Activated CD4-positive, alpha-beta T cell treated with anti-CD3 and anti-CD28 coated beads, Interleukin-2, amount 50 U/mL, for 48 hours (primary cell): Measurements from ENCODE around the gene MEP1A.
"Not testable (repeated sequence)": the region's sequence is repeated elsewhere in the genome, so short reads cannot be mapped to it uniquely, and the experiment has no call there.

Source experiments
- DNase-seq, 2 experiments: peaks; one replicate each; pipeline ENCODE4 v3.0.0-alpha.2; 2020

Gene MEP1A

DNA sequence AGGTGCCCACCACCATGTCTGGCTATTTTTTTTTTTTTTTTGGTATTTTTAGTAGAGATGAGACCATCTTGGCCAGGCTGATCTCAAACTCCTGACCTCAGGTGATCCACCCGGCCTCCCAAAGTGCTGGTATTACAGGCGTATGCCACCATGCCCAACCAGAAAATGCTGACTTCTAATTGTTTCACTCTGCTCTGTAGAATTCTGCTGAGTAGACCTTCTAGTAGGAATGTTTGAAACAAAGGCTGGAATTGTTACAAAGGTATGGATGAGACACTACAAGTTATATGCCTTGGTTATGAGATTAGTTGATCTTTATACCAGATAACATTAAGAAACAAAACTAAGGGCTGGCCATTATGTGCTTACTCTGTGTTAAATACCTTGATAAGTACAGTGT lies 44.8 kb downstream of the MEP1A start:
- no peak for DNase-seq

DNA sequence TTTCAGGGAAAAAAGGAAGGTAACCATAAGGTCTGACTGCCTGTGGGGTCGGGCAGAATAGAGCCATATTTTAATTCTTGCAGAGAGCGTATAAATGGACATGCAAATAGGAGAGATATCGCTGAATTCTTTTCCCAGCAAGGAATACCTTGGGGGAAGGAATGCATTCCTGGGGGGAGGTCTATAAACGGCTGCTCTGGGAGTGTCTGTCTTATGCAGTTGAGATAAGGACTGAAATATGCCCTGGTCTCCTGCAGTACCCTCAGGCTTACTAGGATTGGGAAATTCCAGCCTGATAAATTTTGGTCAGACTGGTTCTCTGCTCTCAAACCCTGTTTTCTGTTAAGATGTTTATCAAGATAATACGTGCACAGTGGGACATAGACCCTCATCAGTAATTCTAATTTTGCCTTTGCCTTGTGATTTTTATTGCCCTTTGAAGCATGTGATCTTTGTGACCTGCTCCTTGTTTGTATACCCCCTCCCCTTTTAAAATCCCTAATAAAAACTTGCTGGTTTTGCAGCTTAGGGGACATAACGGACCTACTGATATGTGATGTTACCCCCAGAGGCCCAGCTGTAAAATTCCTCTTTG lies 49.2 kb downstream of the MEP1A start:
- not testable (repeated sequence) for DNase-seq

DNA sequence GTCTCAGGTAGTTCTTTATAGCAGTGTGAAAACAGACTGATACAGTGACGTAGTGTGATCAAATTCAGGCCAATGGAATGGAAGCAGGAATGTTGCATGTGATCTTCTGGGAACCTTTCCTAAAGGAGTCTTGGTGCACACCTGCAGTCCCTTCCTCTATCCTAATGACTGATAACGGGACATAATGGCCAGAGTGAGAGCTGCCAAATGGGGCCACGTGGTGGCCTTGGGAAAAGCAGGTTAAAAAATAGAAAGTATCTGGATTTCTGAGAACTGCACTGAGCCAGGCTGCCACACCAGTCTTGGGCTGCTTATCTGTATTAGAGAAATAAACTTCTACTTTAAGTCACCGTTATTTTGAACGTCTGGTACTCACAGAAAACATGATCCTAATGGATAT lies 51.9 kb downstream of the MEP1A start:
- no peak for DNase-seq

DNA sequence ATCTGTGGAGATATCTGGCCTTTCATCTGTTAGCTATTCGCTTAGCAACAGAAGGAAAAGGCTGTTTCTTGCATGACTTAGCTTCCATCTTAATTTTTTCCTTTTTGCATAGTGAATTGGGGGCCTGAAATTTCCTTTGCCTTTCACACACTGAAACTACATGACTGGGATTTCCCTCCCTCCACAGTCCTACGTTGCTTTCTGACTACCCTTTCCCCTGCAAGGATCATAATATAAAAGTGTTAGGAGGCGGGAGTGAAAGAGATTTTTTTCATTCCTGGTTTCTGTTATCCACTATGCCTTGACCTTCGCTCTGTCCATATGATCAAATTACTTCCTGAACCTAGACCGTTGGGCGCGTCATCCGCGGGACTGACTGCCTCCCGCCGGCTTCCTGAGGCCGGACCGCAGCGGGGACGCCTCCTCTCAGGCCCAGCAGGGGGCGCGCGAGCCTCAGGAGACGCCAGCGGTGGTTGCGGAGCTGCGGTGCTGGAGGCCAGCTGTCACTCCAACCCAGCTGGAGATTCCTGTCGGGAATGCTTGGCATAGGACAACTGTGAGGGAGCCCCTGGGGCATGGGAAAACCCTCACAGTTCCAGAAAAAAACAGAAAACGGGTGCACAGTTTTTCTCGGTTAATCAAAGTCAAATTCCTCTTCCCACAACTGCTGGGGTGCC lies 55.6 kb downstream of the MEP1A start:
- peak; percentile 68 to 74 for DNase-seq

DNA sequence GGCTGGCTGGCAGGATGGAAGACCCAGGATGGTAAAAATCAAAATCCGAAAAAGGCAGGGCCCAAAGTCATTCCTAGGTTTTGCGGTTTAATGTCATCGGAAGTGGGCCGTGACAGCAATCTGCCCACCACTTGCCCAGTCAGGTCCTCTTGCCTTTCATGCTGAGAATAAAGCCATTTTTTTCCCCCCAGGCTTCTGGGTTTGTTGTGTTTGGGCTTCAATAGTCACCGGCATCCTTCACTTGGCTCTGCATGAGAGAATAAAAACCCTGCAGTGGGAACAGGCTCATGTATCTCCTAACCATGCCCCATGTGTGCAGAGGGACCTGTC lies 56.1 kb downstream of the MEP1A start:
- DNase-seq, result no peak

DNA sequence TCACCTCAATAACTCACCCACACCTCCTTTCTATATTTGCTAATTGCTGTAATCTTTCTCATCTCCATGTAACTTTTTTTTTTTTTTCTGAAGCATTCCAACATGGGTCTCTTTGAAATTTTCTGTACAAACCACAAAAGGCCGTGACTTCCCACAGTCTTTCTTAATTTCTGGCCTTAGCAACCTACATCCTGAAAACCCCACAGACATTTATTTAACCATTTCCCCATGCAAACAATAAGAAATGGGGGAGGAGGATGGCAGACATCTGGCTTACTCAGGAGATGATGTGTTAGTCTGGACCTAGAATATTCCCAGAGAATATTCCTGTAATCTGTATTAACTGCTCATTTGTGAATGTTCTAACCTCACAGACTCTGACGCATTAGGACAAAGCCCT lies 57.6 kb downstream of the MEP1A start:
- DNase-seq, result no peak

DNA sequence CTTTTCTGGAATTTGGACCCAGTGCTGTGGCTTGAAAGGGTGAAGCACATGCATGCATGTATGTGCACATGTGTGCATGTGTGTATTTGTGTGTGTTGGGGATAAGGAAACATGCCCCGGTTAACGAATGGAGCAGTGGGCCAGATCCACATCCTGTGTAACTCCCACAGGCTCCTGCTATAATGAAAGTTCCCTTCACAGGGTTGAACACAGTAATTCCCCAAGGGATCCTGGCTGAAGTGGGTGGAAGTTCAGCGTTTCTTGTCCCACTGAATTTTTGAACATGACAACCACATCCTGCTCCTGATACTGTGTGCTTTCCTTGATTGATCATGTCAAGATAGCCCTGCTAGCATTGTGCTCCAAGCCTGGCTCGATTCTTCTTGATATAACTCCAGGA lies 58.4 kb downstream of the MEP1A start:
- not testable (repeated sequence) for DNase-seq

DNA sequence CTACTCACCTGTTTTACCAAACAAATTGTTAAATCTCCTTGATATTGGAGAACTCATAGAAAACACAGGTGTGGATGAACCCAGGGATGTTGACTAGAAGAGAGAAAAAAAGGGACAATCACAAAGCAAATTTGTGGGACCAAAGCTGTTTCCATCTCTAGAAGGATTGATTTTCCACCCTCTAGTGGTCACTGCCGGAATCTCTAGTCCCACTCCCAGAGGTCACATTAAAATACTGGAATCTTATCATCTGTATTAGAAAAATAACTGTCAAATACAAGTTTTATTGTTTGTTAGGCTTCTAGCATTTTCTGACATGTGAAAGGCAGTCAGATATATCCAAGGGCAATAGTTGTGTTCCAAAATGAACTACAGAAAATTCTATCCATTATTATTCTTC lies 62.8 kb downstream of the MEP1A start:
- DNase-seq, result peak; percentile 27 to 38

DNA sequence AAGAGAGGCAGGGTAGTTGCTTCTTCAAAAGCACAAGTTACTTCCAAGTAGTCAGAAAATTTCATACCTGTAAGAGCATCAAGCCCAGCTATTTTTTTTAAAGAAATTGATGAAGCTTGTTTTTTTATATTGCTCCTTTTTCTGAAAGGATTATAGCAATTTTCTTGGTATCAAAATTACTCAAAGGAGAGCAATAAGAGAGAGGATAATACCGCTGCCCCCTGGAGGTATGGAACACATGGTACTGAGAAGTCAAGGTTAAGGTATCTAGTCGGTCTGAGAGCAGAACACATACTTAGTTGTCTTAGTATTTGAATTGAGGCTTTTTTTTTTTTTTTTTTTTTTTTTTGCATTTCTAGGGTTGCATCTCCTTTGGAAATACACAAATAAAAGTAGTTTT lies 69.2 kb downstream of the MEP1A start:
- no peak for DNase-seq

DNA sequence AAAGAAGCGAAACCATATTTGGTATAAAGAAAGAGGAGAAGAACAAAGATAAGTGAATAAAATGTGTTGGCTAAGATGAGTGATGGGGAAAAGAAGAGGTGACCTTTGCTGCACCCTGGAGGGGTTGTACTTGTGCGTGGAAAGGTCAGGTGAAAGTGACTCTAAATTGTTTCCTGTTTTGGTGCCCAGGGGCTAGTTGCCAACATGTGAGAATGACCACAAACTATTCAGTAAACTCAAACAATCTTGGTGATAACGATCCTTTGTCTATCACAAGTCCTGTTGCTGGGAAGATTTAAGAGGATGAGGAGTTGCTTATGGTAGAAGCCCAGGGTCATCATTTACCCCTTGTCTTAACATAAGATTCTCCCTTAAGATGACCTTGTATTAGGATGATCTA lies 70.6 kb downstream of the MEP1A start:
- no peak for DNase-seq

DNA sequence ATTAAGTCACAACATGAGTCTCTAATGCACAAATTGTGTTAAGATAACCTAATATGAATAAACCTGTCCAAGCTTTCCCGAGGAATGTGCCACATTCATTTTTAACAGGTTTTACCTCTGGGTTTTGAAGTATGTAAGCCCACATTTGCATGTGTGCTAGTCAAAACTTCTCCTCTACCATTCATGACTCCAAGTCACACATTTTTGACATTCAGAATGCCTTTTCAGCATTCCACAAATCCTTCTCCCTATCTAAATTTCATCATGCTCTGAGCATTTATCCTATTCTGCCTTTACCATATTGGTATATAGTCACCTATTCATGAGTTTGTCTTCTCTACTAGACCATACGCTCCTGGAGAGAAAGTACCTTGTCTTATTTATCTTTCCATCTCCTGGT lies 72.0 kb downstream of the MEP1A start:
- no peak for DNase-seq

DNA sequence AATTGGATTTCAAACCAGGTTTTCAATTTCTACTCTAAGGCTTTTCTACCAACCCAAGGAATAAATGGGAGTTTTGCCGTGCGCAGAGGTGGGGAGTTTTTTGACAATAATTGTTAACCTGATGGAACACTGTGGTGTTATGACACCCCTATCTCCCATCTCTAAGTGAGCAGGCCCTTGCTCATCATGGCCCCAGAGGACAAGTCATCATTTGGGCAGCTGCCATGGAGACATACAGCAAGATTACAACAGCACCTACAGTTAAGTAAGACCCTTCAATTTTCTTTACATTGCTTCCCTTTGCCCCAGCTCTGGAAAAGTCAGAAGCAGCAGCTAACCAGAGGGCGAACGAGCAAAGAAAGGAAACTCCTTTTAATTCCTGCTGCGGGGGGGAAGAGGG lies 74.2 kb downstream of the MEP1A start:
- DNase-seq, result no peak

DNA sequence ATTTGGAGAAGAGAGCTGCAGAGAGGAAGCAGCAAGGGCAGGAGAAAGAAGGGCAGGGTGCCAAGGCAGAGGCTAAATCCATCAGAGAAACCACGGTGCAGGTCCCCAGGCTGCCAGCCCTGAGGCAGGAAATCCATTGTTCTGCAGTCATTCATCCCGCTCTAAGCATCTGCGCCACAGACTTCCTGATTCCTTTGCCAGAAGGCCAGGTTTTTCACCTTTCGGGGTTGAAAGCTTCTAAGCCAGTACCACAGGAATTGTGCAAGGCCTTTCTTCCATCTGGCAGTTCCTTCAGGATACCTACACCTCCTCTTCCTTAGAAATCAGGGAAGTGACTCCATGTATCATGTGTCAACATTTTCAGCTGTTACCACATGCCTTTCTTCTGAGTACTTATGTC lies 82.9 kb downstream of the MEP1A start:
- no peak for DNase-seq

DNA sequence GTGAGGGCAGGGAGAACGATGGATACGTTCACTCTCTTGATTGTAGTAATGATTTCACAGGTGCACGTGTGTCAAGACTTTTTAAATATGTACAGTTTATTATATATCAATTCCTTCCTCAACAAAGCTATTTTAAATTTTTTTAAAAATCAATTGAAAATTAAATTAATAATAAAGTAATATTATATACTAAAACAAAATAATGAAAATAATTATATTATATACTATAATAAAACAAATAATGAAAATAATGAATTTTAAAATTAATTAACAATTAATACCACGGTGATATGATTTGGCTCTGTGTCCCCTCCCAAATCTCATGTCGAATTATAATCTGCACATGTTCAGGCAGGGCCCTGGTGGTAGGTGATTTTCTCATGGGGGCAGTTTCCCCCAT lies 85.8 kb downstream of the MEP1A start:
- no peak for DNase-seq

DNA sequence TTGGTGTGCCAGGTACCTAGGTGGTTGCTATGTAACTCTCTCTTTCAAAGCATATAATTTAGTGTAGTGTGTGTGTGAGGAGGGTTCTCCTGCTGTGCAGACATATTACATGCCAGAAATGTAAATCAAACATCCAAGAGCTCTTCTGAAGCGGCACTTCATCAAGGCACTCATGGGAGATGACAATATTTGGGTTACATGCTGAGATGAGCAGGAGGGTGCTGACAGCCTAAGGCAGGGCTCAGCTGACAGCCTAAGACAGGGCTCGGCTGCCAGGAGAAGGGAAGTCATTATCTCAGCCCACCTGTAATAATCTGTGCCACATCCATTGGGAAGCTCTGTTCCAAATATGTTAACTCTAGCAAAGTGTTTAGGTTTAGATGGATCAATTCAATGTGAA lies 89.5 kb downstream of the MEP1A start:
- no peak for DNase-seq

DNA sequence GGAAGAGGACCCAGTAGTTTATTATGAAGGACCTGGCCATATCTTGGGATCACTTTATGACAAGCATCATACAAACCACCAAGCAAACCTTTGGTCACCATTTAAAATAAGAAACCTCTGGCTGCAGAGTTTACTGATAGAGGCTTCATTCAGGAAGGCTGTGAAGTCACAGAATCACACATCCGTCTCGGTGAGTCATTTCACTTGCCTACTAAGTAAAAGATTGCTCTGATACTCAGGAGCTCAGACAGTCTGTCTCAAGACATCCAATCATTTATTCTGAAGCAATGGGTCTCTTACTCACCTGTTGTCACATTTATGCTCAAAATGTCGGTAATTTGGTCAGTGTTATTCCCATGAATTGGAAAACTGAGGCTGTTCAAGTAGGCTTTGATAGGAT lies 94.8 kb downstream of the MEP1A start:
- no peak for DNase-seq

DNA sequence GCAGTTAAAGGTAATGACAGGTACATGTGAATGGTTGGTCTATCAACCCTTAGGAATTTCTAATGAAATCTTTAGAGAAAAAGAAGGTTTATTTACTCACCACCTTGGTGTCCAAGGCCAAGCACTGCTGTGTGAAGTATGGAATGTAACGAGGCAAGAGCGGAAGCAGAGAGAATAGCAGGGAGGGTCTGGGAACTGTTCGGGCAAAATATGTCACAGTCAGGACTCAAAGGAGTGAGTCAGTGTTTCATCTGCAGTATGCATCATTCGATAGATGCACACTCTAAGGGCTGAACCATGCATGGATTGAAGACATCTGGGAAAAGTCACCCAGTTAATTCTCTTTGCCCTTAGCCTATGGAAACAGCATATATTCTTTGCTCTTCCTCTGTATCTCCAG lies 95.4 kb downstream of the MEP1A start:
- DNase-seq, result no peak
